Fibroblast of lung (primary cell): Measurements from ENCODE around the gene MYADML2. TPM values are rescaled to one million over a fixed set of nuclear protein-coding genes. Genes with fewer than 3 reads are reported as not detected.

ENCODE experiments used
- DNase-seq, 2 donors: peaks; one replicate each; pipeline versions ENCODE4 v3.0.0 to v3.0.0-alpha.2; 2010; ENCODE audit warnings: low read depth in 2 of 2
- H2AFZ ChIP-seq: 2 replicates; pipeline ENCODE4 v1.5.1; 2012; ENCODE audit warnings: low read length, control low read depth, inconsistent platforms
- H3K27ac ChIP-seq: 2 replicates; pipeline ENCODE4 v1.5.1; 2011; ENCODE audit warnings: low read length, control low read depth; ENCODE audit not compliant: insufficient read depth
- H3K27me3 ChIP-seq: 2 replicates; pipeline ENCODE4 v1.5.1; 2011; ENCODE audit warnings: mild to moderate bottlenecking, low read length; ENCODE audit not compliant: control insufficient read depth, insufficient read depth
- H3K36me3 ChIP-seq: 2 replicates; pipeline ENCODE4 v1.5.1; 2011; ENCODE audit warnings: low read length; ENCODE audit not compliant: control insufficient read depth, insufficient read depth
- H3K4me1 ChIP-seq: 2 replicates; pipeline ENCODE4 v1.5.1; 2011; ENCODE audit warnings: low read length; ENCODE audit not compliant: control insufficient read depth, insufficient read depth; ENCODE audit errors: extremely low read depth
- H3K4me2 ChIP-seq: 2 replicates; pipeline ENCODE4 v1.5.1; 2011; ENCODE audit warnings: low read length, control low read depth; ENCODE audit not compliant: insufficient read depth; ENCODE audit errors: extremely low read depth
- H3K4me3 ChIP-seq, 4 experiments: fragments of 200-600 bp in 1 of 4; sonication (generic) in 1 of 4; replicated peaks in 1 of 4; 2 replicates each; pipeline ENCODE4 v1.5.1; 2011 to 2016; ENCODE audit warnings: low read length in 4 of 4, low read depth in 3 of 4, mild to moderate bottlenecking in 3 of 4, control low read depth in 2 of 4, inconsistent platforms in 1 of 4, mixed read lengths in 1 of 4; ENCODE audit not compliant: insufficient read depth in 1 of 4; ENCODE audit errors: control extremely low read depth in 1 of 4
- H3K79me2 ChIP-seq: 2 replicates; pipeline ENCODE4 v1.5.1; 2012; ENCODE audit warnings: mild to moderate bottlenecking, low read length, inconsistent platforms; ENCODE audit not compliant: control insufficient read depth, insufficient read depth
- H3K9ac ChIP-seq: 2 replicates; pipeline ENCODE4 v1.5.1; 2011; ENCODE audit warnings: mild to moderate bottlenecking, low read length, control low read depth; ENCODE audit not compliant: insufficient read depth
- H3K9me3 ChIP-seq: 2 replicates; pipeline ENCODE4 v1.5.1; 2012; ENCODE audit warnings: low read depth, low read length; ENCODE audit not compliant: control insufficient read depth, insufficient read depth
- H4K20me1 ChIP-seq: 2 replicates; pipeline ENCODE4 v1.5.1; 2011; ENCODE audit warnings: low read length; ENCODE audit not compliant: control insufficient read depth, insufficient read depth; ENCODE audit errors: extremely low read depth
- EZH2 ChIP-seq: IDR thresholded peaks from 2 replicates; pipeline ENCODE4 v1.5.1; 2012; ENCODE audit warnings: low read length, control low read depth, mild to moderate bottlenecking; ENCODE audit errors: missing control alignments
- polyA plus RNA-seq, 2 donors: library from polyadenylated mRNA; depleted of rRNA in 1 of 2; stranded (reverse) in 1 of 2; unstranded in 1 of 2; fragments of >200 nt; gene quantifications; 2 replicates each; pipeline ENCODE4 v1.2.1, GENCODE V29; 2011 to 2012; ENCODE audit warnings: missing spikeins in 1 of 2
- total RNA-seq: library from RNA; depleted of rRNA; stranded (reverse); fragments of >200 nt; gene quantifications from 2 replicates; pipeline ENCODE4 v1.2.1, GENCODE V29; 2014
- TF ChIP-seq, protein P1 (sequence below), 2 donors: IDR thresholded peaks in 1 of 2; conservative IDR thresholded peaks in 1 of 2; 1 replicate in 1 of 2; 2 replicates in 1 of 2; pipeline ENCODE4 v1.5.1; 2011 to 2012; ENCODE audit warnings: low read length in 2 of 2, control low read depth in 1 of 2, inconsistent platforms in 1 of 2, low read depth in 1 of 2, mild to moderate bottlenecking in 1 of 2

Gene MYADML2
- total and polyA plus RNA-seq, 2 donors (not counting 1 experiment from before 2014, with no cell fraction given) = not detected

DNA sequence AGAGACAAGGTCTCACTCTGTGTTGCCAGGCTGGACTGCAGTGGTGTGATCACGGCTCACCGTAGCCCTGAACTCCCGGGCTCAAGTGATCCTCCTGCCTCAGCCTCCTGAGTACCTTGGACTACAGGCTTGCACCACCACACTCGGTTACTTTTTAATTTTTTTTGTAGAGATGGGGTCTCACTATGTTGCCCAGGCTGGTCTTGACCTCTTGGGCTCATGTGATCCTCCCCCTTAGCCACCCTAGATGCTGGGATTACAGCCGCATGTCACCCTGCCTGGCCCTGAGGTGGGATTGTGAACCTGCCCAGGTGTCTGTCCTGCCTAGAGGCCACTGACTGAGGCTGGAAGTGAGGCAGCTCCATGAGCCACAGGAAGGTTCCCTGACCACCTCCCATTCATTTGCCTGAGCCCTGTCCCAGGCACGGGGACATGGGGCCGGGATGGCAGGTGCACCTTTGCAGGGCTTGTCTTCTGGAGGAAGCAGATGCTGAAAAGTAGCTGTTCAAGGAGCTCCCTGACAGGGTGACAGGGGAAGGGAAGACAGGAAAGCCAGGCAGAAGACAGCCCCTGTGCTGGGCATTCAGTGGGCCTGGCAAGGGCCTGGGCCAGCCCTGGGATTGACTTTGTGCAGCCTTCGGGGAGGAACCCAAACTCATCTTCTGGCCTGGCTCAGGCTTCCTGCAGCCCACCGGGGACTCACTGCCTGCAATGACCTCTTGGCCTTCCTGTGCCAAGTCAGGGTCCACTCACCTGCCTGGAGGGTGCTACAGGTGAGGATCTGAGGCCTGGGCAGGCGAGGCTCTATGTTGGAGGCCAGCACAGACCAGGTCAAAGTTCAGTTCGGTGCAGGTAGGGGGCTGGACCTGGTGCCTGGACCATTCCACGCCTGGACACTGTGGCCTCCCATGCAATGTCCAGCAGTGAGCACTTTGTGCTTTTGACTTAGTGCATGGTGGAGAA lies 22.1 kb upstream of the MYADML2 start:
- Histone ChIP-seq H4K20me1 (no peaks in the 10 kb centered on the region), H3K27me3 (peaks cover under 1% of the 10 kb centered on the region), H3K4me3 (no peak overlapping the region), H3K4me2 (no peak overlapping the region), H3K36me3 (no peaks in the 10 kb centered on the region), H3K9me3 (no peaks in the 10 kb centered on the region), H3K79me2 (no peaks in the 10 kb centered on the region), H3K9ac (no peak overlapping the region), H2AFZ (no peak overlapping the region), H3K4me1 (peaks cover 8% of the 10 kb centered on the region), H3K27ac (no peak overlapping the region)
- TF ChIP-seq EZH2 = no peak
- TF ChIP-seq, protein P1, sequence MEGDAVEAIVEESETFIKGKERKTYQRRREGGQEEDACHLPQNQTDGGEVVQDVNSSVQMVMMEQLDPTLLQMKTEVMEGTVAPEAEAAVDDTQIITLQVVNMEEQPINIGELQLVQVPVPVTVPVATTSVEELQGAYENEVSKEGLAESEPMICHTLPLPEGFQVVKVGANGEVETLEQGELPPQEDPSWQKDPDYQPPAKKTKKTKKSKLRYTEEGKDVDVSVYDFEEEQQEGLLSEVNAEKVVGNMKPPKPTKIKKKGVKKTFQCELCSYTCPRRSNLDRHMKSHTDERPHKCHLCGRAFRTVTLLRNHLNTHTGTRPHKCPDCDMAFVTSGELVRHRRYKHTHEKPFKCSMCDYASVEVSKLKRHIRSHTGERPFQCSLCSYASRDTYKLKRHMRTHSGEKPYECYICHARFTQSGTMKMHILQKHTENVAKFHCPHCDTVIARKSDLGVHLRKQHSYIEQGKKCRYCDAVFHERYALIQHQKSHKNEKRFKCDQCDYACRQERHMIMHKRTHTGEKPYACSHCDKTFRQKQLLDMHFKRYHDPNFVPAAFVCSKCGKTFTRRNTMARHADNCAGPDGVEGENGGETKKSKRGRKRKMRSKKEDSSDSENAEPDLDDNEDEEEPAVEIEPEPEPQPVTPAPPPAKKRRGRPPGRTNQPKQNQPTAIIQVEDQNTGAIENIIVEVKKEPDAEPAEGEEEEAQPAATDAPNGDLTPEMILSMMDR (conservative IDR thresholded peaks at IDR 0.05 in 1 of 2, IDR thresholded peaks at IDR 0.05 in 1 of 2; ENCODE audit: low read depth in 1 of 2, low read length in 2 of 2) = no peak
- no peak for DNase-seq

DNA sequence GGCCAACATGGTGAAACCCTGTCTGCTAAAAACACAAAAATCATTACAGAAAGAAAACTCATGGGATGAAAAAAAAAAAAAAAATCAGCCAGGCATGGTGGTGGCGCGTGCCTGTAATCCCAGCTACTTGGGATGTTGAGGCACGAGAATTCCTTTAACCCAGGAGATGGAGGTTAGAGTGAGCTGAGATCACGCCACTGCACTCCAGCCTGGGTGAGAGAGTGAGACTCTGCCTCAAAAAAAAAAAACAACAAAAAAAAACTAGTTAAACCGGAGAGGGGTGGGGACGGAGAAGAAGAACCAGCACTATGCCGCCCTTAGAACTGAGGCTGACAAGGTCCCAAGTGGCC lies 21.3 kb upstream of the MYADML2 start:
- H2AFZ ChIP-seq = no peak overlapping the region
- H3K4me2 ChIP-seq = no peak overlapping the region
- no peak overlapping the region for H3K4me3 ChIP-seq
- H3K9ac ChIP-seq = no peak overlapping the region
- H3K9me3 ChIP-seq = no peaks in the 10 kb centered on the region
- peaks cover 8% of the 10 kb centered on the region for H3K4me1 ChIP-seq
- H3K27me3 ChIP-seq = peaks cover 5% of the 10 kb centered on the region
- no peaks in the 10 kb centered on the region for H3K36me3 ChIP-seq
- no peak for DNase-seq
- TF ChIP-seq EZH2 = no peak
- TF ChIP-seq, protein P1 (conservative IDR thresholded peaks at IDR 0.05 in 1 of 2, IDR thresholded peaks at IDR 0.05 in 1 of 2; ENCODE audit: low read depth in 1 of 2, low read length in 2 of 2) = no peak
- no peaks in the 10 kb centered on the region for H4K20me1 ChIP-seq
- no peaks in the 10 kb centered on the region for H3K79me2 ChIP-seq
- no peak overlapping the region for H3K27ac ChIP-seq

DNA sequence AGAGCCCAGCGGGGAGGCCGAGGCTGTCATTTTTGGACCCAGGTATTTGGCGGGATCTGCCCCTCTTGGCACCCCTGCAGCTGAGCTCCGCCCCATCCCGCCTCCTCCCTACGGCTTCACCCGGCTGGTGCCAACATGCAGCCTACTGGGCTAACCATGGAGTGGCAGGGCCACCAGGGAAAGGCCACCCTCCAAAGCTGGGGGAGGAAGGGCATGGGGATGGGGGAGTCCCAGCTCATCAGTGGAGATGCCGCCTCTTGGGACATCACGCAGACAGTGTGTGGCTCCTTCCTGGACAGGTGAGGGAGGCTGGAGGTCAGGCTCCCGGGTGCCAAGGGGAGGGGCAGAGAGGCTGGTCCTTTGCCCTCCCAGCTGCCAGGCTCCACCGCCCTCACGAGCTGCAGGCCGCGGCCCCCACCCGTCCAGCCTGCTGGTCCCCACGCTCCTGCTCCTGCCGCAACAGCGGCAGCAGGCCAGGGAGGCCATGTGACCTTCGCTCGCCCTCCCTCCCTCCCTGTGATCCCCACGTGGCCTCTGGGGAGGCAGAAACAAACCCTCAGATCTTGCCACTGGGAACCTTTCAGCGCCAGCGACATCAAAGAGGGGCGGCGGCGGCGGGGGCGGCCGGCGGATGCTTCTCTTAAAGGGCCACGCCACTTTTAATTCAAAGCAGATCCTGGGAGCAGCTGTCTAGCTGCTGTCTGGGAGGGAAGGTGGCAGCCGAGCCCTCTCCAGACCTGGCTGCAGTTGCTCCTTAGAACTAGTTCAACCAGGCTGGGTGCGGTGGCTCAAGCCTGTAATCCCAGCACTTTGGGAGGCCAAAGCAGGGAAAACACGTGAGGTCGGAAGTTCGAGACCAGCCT lies 20.7 kb upstream of the MYADML2 start:
- H3K27me3 ChIP-seq = peaks cover 5% of the 10 kb centered on the region
- H3K4me2 ChIP-seq = peak overlapping the region; percentile 15
- H3K36me3 ChIP-seq = no peaks in the 10 kb centered on the region
- H2AFZ ChIP-seq = no peak overlapping the region
- no peaks in the 10 kb centered on the region for H4K20me1 ChIP-seq
- no peaks in the 10 kb centered on the region for H3K79me2 ChIP-seq
- no peak overlapping the region for H3K9ac ChIP-seq
- H3K4me3 ChIP-seq = peak overlapping the region in 1 of 4 experiments; percentile 10
- H3K27ac ChIP-seq = no peak overlapping the region
- H3K9me3 ChIP-seq = no peaks in the 10 kb centered on the region
- TF ChIP-seq, protein P1 (conservative IDR thresholded peaks at IDR 0.05 in 1 of 2, IDR thresholded peaks at IDR 0.05 in 1 of 2; ENCODE audit: low read depth in 1 of 2, low read length in 2 of 2) = no peak
- TF ChIP-seq EZH2 = no peak
- peak; percentile 61 to 83 for DNase-seq
- peaks cover 8% of the 10 kb centered on the region for H3K4me1 ChIP-seq
